ENCODE measurements around the gene CD96. TPM values are rescaled to one million over a fixed set of nuclear protein-coding genes. Genes with fewer than 3 reads are reported as not detected.

CD96 gene
- total RNA-seq, 1 donor from 2014 or later, result 9.5 TPM

DNA sequence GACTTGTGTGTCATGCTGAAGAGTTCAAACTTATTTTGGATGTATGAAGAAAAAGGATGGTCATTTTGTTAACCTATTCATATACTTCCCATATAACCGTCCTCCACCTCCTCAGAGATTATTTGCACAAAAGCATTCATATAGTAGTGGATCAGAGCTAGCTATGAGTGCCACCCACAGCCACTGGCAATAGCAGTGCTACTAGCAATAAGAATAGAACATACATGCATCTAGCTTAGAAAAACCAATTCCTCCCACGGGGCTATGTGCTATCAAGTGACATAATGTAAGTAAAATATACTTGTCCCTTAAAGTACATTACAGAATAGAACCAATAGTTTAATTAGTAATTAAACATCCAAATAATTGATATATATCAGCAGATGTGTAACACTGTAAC, 63.5 kb downstream of the CD96 start:
- ATAC-seq (no peak), DNase-seq (no peak)
- H3K4me3 ChIP-seq, result no peak overlapping the region
- no peaks in the 10 kb centered on the region for H3K9me3 ChIP-seq
- TF ChIP-seq, protein P1, sequence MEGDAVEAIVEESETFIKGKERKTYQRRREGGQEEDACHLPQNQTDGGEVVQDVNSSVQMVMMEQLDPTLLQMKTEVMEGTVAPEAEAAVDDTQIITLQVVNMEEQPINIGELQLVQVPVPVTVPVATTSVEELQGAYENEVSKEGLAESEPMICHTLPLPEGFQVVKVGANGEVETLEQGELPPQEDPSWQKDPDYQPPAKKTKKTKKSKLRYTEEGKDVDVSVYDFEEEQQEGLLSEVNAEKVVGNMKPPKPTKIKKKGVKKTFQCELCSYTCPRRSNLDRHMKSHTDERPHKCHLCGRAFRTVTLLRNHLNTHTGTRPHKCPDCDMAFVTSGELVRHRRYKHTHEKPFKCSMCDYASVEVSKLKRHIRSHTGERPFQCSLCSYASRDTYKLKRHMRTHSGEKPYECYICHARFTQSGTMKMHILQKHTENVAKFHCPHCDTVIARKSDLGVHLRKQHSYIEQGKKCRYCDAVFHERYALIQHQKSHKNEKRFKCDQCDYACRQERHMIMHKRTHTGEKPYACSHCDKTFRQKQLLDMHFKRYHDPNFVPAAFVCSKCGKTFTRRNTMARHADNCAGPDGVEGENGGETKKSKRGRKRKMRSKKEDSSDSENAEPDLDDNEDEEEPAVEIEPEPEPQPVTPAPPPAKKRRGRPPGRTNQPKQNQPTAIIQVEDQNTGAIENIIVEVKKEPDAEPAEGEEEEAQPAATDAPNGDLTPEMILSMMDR (IDR thresholded peaks at IDR 0.05), result no peak
- H3K4me1 ChIP-seq, result no peaks in the 10 kb centered on the region
- H3K27ac ChIP-seq, result no peak overlapping the region
- H3K27me3 ChIP-seq, result no peaks in the 10 kb centered on the region
- H3K36me3 ChIP-seq, result no peaks in the 10 kb centered on the region
- intact Hi-C loops (cut with DNase I), result no loop called here

DNA sequence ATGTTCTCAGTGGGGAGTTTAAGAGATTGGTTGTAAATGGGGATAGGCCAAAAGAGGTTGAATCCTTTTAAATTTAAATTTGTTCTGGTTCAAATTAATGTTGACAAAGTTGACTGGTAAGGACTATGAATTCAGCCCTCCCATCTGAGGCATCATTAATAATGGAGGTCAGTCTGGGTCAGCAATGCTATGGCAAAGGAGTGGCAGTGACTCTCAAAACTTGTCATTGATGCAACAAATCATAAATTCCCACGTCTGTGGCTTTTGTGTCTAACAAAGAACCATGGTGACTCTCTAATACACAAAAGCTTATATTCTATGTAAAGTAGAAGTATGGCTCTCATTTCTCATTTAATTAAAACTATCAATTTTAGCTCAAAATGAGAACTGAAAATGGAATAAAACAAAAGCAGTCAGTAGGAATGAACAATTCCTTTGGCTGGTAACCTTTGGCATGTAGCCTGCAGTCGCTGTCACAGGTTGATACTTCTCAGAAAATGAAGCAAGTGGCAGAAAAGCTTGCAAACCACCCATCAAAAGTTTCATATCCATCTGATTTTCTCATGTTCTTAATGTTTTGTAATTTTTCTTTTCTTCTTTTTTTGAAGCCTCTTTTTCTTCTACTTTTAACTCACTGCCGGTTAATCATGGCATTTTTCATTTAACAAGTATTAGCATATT, 65.4 kb downstream of the CD96 start:
- TF ChIP-seq, protein P1 (IDR thresholded peaks at IDR 0.05), result no peak

DNA sequence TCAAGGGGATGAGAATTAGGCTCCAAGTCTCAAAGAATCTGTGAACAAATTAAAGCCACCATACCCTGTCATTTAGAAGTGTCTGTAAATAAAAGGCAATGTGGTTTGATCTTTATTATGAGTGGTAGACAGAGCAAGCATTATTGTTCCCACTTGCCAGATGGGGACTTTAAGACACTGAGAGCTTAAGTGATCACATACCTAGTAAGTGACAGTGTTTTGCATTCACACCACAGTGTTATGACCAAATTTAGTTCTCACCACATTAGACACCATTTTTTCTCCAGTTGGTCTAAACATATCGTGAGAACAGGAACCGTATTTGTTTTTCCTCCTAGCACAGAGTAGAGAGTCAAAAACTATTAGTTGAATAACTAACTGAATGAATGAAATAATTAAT, 66.4 kb downstream of the CD96 start:
- Histone ChIP-seq H3K36me3 (no peaks in the 10 kb centered on the region), H3K9me3 (no peaks in the 10 kb centered on the region), H3K27me3 (no peaks in the 10 kb centered on the region), H3K4me3 (no peak overlapping the region), H3K27ac (no peak overlapping the region), H3K4me1 (no peaks in the 10 kb centered on the region)
- DNase-seq (no peak), ATAC-seq (no peak)
- intact Hi-C loops (cut with DNase I), result no loop called here
- TF ChIP-seq, protein P1 (IDR thresholded peaks at IDR 0.05), result no peak

More for the DNA sequence above, 65.4 kb downstream of the CD96 start:
- Histone ChIP-seq H3K27ac (no peak overlapping the region), H3K27me3 (no peaks in the 10 kb centered on the region), H3K36me3 (no peaks in the 10 kb centered on the region), H3K4me3 (no peak overlapping the region), H3K4me1 (no peaks in the 10 kb centered on the region), H3K9me3 (no peaks in the 10 kb centered on the region)
- no peak for DNase-seq
- ATAC-seq, result no peak
- intact Hi-C loops (cut with DNase I), result no loop called here

DNA sequence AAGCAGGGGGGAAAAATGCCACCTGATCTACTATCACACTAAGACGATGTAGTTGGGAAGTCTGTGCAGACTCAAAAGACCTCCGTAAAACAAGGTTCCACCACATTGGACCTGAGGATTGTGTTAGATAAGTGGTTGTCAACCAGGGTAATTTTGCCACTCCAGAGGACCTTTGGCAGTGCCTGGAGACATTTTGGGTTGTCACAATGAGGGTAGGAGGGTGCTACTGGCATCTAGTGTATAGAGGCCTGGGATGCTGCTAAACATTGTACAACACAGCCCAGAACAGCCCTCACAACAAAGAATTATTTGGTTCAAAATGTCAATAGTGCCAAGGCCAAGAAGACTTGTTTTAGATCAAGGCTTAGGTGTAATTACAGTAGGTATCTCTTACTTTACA, 67.7 kb downstream of the CD96 start:
- TF ChIP-seq, protein P1 (IDR thresholded peaks at IDR 0.05), result no peak
- DNase-seq (no peak), ATAC-seq (no peak)
- Histone ChIP-seq H3K36me3 (no peaks in the 10 kb centered on the region), H3K4me3 (no peak overlapping the region), H3K27ac (no peak overlapping the region), H3K9me3 (no peaks in the 10 kb centered on the region), H3K27me3 (no peaks in the 10 kb centered on the region), H3K4me1 (no peaks in the 10 kb centered on the region)
- intact Hi-C loops (cut with DNase I), result no loop called here

DNA sequence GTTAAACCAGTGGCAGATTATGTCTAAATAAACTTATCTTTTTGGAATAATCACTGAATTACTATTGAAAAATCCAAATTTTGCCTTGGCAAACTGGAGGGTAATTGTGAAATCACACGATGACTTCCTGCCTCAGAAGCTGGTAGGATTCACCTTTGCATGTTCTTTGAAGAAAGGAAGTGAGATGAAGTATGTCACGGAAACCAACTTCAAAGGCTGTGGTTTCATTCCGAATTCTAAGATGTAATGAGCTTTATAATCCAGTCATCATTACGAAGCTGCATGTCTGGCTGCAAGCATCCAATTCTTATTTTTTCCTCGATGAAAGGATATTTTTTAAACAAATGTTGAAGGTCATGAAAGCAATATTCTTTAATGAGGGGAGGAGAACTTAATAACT, 68.2 kb downstream of the CD96 start:
- no peaks in the 10 kb centered on the region for H3K9me3 ChIP-seq
- H3K27ac ChIP-seq, result no peak overlapping the region
- H3K36me3 ChIP-seq, result no peaks in the 10 kb centered on the region
- no peaks in the 10 kb centered on the region for H3K27me3 ChIP-seq
- H3K4me1 ChIP-seq, result no peaks in the 10 kb centered on the region
- H3K4me3 ChIP-seq, result no peak overlapping the region
- DNase-seq (no peak), ATAC-seq (no peak)
- intact Hi-C loops (cut with DNase I), result no loop called here
- TF ChIP-seq, protein P1 (IDR thresholded peaks at IDR 0.05), result no peak

DNA sequence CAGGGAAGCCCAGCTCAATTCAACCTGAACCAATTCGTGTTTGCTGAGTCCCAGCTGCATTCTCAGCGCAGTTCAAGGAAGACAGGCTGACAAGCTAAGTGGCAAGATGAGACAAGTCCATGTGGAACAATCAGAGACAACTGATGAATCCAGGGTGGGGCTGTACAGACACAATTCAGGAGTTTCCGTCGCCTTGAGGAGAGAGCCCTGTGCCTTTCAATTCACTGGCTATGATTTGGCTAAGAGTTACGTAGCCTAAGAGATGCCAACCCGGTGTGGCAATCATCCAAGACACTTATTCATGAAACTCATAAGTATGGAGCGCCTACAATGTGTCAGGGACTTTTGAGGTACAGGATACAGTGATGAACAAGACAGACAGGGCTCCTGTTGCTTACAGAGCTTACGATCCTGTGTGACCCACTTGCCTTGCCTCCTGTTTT, 68.6 kb downstream of the CD96 start:
- ATAC-seq (no peak), DNase-seq (no peak)
- Histone ChIP-seq H3K9me3 (no peaks in the 10 kb centered on the region), H3K36me3 (no peaks in the 10 kb centered on the region), H3K27ac (no peak overlapping the region), H3K4me1 (no peaks in the 10 kb centered on the region), H3K27me3 (no peaks in the 10 kb centered on the region), H3K4me3 (no peak overlapping the region)
- TF ChIP-seq, protein P1 (IDR thresholded peaks at IDR 0.05), result no peak
- intact Hi-C loops (cut with DNase I), result no loop called here

All from upper lobe of right lung (tissue), 1 donor.